Midbrain (tissue), 1 donor: ENCODE results near the gene TOGARAM2.

ENCODE experiments used
- DNase-seq: peaks from one replicate; lab custom pipeline; 2025; lab: John Stamatoyannopoulos, UW

The TOGARAM2 gene

DNA sequence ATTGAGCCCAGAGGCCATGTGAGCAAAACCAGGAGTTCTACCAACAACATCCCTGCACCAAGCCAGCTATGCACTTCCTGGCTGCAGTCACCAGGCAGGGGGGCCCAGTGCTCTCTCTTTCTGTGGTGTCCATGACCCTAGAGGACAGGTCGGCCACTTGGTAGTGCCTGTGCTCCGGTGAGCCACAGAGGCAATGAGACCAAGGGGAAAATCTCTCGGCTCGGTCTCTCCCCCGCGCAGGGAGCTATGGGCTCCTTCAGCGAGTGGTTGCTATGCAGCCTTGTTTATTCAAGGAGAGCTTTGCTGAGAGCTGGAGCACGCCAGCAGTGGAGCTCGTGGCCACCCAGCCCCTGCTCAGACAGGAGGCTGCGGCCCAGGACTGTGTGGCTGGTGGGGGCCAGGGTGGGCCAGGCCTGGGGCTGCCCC lies at the start of gene TOGARAM2:
Gene TOGARAM2 (plus strand): TSS at position 283 of the 426 bp plus-strand sequence. CDS start 13,537 bp downstream, outside the sequence.
- DNase-seq = peak; percentile 80

DNA sequence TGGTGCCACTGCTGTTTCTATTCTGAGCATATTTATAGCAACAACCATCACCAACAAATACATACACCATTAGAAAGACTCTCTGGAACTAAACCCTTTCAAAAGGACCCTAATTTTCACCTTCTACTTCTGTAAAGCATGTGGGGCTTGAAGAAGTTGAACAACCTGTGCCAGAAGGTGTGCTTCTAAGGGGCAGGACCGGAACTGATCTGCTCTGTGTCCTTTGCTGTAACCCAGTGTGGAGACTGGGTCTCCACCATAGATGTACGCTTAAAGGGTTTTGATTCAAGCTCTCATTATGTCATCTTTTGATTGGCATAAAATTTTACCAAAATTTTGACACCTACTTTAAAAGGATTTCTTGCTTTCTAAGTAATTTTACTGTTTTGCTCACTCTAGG lies 46.3 kb upstream of the TOGARAM2 start:
- DNase-seq = no peak

DNA sequence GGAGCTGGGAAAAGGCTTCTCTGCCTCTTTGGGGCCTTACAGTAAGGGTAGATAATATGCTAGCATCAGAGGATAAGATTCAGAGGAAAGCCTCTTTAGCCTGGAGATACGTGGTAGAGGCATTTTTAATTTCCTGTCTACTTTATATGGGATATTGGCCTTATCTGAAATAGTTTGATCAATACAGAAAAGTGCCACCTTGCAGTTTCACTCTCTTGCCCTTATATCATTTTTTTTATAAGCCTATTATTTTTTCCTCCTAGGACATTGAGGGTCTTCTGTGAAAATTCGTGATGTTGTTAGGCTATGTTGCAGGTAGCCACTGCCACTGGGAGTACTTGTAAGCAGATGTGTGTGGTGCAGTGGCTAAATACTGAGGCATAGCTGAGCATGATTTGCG lies 40.1 kb upstream of the TOGARAM2 start:
- DNase-seq = no peak

DNA sequence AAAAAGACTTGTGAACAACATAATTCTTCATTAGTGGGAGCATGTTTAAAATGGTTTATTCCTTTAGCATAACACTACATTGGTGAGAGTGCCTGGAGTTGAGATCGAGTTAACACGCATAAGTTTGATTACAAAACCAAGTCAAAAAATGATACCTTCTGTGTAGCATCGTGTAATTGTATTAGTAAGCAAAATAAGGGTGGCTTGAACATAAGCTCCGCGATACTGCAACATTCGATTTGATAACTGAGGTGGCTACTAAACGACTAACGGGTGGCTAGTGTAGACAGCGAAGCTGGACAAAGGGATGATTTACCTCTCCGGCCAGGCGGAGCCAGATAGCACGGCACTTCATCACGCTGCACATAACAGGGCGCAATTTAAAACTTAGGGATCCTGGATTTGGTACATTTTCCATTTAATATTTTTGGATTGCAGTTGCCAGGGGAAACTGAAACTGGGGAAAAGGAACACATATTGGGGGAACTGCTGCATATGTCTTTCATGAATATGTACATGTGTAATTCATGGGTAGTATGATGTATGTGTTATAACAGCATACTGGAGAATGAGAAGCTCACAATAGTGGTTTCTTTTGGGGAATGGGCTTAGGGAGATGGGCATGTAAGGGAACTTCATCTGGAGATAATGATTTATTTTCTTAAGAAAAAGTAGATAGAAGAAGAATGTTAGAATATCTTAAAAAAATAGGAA lies 36.4 kb upstream of the TOGARAM2 start:
- no peak for DNase-seq

DNA sequence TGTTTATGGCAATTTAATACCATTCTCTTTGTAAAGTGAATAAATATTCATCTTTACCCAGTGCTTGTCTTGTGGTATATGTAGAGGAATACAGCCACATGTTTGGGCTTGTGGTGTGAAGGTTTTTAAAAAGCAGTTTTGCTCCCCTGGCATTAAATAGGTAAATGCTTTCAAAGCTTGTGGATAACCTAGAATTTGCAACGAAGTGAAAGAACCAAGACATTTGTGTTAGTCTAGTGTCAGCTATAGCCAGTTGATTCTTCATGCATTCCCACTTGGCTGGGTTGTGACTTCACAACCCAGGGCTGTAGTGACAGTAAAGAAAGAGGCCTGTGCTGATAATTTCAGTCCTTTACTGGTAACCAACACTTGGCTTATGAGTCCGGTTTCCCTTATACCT lies 32.9 kb upstream of the TOGARAM2 start:
- no peak for DNase-seq

DNA sequence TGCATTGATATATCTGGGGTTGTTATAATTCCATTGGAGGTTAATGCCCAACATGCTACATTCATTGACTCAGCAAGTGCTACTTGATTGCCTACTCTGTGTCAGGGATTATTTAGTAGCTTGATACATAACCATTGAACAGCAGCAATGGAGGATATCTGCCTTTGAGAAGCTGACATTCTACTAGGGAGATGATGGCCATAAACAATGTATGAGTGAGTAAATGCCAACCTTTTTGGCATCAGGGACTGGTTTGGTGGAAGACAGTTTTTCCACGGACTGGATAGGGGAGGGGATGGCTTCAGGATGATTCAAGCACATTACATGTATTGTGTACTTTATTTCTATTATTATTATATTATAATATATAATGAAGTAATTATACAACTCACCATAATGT lies 31.9 kb upstream of the TOGARAM2 start:
- no peak for DNase-seq

DNA sequence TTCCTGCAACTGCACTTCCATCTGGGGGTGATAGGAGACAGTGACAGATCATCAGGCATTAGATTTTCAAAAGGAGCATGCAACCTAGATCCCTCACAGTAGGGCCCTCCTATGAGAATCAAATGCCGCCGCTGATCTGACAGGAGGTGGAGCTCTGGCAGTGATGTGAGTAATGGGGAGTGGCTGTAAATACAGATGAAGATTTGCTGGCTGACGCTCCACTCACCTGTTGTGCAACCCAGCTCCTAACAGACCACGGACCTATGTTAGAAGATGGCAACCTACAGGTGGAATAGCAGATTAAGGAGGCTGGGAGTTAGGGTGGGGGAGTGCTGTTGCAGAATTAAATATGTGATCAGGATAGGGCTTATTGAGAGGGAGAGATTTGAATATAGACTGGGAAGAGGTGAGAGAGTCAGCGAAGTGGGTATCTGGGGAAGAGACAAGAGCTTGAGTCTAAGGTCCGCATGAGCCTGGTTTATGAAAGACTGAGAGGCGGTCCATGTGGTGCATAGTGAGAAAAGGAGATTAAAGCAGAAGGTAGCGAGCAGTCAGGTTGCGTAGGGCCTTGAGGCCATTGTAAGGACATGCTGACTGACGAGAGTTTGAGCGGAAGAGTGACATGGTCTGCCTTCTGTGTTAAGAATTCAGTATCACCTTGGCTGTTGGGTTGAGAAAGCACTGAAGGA lies 31.3 kb upstream of the TOGARAM2 start:
- no peak for DNase-seq

DNA sequence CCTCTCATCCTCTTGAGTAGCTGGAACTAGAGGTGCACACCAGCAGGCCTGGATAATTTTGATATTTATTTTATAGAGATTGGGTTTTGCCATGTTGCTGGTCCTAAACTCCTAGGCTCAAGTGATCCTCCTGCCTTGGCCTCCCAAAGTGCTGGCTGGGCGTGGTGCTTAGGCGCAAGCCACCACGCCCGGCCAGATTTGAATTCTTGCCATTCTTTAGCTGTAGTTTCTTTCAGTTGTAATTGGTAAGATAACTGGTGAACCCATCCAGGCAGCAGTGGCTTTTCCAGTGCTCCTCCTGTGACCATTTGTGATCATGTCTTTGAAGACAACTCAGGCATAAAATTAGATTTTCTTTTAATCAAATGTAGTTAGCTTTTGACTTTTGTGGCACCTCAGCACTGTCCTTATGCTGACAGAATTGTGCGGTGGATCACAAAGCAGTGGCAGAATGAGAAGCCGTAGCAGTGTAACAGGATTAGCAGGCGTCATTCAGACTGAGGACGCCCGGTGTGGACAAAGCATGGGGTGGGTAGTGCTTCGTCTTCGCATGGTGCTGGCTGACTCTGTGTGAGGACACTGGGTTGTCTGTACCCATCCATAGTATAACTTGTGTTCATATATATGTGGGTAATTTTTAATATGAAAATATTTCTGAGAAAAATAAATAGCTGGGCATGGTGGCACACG lies 30.0 kb upstream of the TOGARAM2 start:
- no peak for DNase-seq

DNA sequence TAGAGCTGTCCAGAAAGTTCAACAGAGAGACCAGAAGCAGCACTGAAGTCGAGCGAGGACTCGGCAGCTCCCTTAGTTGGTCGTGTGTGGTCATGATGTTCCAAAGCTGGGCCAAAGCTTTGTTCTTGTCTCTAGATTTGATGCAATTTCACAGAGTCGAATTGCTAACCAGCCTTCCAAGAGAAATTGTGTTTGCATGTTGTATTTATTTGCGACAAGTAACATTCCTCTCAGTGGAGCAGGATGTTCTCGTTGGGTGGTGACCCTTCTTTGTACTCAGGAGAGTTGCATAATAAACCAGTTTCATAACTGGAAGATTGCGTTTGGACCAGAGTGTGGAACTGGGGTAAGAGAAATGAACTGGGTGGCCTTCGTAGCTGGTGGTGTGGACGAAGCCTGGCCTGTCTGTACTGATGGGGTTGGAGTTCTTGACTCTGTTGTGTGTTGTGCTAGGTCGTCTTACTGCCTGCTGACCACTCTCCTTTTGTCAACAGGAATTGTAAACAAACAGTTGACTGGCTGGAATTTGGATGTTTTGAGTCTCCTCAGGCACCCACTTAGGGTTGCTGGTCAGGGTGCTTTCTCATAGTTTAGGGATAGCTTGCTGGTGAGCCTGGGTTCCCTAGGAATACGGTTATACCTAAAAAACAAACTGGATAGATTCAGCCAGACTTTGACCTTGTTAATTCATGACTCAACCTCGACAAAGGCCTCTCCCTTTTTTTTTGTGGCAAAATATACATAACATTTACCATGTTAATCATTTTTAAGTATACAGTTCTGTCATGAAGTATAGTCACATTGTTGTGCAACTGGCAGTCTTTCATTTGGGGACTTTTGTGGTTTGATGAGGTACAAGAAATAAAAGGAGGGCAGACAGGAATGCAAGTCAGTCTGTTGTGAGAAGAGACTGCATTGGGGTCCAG lies 28.9 kb upstream of the TOGARAM2 start:
- no peak for DNase-seq

DNA sequence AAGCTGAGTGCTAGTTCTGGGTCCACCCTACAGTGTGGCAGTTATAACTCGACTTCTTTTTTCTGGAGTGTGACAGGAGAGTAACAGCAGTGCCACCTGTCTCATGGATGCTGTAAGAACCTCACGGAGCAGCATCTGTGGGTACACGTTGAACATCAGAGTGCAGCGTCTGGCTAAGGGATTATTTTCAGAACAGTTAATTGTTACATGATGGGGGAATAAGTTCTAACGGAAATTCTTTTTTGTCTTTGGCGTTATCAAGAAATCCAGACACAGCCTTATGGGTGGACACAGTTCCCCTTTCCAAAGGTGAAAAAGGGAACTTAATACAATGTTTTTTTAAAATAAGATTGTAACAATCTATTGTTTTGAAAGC lies 28.3 kb upstream of the TOGARAM2 start:
- DNase-seq = peak; percentile 4

DNA sequence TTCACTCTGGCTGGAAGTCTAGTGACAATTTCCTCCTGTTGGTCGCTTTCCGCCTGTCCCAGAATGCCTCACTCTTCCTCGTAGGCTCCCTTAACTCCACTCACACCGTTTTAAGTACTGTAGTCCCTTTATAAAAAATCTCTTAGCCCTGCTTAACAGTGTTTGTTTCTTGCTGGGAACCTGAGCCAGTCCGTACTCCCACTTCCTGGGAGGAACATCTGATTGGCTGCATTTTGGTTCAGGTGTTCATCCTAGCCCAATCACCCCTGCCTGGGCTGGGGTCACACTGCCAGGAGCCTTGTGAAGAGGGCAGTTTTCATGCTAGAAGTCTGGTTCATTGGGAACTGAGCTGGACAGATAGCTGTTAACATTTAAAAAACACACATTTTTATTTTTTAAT lies 25.6 kb upstream of the TOGARAM2 start:
- DNase-seq = no peak

DNA sequence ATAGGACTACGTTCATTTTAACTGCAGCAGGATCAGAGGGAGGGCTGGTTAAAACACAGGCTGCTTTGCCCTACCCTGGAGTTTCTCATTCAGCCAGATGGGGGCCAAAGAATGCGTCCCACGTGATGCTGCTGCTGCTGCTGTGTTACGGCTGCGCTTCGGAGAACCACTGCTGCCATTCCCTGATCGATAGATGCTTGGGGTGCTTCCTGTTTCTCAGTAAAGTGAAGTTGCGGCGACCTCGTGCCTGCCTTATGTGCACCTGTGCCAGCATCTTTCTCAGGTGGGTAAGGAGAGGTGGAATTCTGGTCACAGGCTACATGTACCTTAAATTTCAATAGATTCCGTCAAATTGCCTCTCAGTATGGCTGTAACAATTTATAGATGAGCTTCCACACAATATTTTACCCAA lies 24.7 kb upstream of the TOGARAM2 start:
- DNase-seq = peak; percentile 9

DNA sequence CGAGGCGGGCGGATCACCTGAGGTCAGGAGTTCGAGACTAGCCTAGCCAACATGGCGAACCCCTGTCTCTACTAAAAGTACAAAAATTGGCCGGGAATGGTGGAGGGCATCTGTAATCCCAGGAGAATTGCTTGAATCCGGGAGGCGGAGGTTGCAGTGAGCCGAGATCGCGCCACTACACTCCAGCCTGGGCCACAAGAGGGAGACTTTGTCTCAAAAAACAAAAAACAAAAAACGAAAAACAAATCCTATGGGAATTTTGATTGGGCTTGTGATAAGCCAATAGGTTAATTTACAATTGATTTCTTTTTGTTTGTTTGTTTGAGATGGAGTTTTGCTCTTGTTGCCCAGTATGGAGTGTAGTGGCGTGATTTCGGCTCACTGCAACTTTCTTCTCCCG lies 24.2 kb upstream of the TOGARAM2 start:
- DNase-seq = no peak

DNA sequence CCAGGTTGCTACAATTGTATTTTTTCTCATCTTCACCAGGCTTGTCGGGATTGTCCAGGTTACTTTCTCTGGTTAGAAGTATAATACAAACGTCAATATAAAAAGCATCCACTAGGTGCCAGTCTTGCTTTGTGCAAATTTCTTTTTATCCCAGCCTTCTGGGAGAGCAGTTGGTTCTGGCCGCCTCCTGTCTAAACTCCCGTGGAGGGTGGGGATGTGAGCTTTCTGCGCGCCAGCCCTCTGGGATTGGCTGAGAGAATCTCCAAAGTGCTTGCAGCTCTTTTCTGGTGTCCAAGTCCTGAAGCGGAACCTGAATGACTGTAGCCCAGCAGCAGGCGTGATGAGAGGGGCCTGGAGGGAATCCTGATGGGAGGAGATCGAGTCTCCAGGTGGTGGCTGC lies 22.4 kb upstream of the TOGARAM2 start:
- DNase-seq = peak; percentile 89

DNA sequence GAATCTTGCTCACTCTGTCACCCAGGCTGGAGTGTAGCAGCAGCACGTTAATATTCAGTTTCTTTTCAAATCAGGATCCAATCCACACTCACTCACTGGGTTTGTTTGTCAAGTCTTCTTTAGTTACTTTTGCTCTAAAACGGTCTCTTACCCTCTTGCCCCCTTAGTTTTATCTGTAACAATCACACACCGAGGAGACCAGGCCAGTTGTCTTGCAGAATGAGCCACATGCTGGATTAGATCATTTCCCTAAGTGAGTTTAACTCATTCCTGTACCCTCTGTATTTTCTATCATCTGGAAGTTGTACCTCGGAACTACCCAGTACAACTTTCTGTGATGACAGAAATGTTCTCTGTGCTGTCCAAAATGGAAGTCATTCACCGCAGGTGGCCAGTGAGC lies 20.7 kb upstream of the TOGARAM2 start:
- DNase-seq = no peak

DNA sequence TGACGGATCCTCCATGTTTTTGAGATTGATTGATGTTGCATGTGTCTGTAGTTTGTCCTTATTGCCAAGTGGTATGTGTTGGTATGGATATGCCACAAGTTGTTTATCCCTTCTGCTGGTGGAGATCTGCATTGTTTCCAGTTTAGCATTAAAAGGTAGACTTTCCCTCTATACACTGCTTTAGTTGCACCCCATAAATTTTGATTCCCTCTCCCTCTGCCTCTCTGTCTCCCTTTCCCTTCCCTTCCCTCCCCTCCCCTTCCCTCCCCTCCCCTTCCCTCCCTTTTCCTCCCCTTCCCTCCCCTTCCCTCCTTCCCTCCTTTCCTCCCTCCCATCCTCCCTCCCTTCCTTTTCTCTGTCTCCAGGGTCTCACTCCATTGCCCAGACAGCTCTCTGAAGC lies 18.6 kb upstream of the TOGARAM2 start:
- DNase-seq = no peak

DNA sequence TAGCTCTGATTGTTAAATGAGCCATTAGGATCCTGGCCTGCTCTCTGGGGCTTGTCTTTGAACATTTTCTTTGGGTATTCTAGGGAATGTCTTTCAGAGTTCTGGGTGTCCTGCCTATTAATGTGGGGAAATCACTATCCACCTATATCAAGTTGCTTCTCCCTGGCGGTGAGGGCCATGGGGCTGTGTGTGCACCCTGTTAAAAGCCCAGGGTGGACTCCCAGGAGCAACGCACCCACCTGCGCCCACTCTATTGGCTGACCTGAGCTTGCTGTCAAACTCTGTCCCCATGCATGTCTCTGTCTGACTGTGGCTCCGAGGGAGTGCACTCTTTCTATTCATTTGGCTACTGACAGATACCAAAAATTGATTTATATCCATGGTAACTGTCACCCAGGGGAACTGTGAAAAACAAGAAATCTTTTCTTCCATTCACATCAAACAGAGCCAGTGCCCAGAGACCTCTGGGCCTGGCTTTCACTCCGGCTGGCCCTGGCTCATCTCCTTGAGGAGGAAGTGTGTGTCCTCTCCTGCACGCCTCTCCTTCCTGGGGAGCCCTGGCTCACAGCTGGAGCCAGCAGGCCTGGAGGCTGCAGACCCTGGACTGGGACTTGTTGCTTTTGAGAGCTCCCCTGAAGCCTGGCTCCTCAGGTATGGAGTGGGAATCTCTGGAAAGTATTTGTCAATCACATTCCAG lies 10.5 kb upstream of the TOGARAM2 start:
- no peak for DNase-seq

DNA sequence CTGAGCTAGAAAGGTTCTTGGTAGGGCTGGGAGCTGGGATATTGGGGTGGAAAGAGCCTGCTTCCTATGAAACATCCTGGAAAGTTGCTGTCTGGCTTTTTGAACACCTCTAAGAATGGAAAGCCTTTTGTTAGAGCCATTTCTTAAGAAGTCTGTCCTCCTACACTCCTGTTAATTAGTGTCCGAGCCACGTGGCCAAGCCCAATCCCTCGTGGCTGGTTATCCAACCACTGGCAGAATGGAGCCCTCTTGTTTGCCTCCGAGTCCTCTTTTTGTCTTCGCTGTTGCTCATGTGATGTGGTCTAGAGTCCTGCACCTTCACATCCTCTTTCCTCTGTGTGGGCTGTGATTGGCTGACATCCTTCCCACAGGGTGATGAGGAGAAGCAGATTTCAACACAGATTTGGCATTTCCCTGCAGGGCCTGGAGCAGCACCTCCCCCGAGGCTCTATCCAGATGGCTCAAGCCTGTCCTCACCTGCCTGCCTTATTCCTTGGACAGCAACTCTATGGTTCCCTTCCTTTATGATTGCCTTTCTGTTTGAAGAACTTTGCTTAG lies 8.2 kb upstream of the TOGARAM2 start:
- DNase-seq = no peak

DNA sequence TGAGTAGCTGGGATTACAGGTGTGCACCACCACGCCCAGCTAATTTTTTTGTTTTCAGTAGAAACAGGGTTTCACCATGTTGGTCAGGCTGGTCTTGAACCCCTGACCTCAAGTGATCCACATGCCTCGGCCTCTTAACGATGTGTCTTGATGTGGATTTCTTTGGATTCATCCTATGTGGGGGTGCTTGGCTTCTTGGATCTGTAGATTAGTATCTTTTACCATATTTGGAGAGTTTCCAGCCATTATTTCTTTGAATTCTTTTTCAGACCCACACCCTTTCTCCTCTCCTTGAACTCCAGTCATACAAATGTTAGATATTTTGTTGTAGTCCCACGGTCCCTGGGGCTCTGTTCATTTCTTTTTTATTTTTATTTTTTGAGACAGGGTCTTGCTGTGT lies 6.8 kb upstream of the TOGARAM2 start:
- DNase-seq = no peak

DNA sequence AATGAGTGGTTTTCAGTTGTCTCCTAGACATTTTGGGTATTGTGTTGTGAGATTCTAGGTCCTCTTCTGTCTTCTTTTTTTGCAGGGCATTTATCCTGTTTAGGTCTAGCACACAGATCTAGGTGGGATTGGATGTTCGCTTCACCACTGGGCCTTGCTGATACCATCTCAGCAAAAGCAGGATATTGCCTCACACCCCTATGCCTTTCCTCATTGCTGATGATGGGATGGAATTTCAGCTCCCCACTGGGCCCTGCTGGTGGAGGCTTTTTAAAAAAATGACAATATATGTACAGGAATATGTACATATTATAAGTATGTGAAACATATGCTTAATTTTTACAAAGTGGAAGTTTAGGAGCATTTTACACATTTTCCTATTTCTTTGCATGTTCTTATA lies 5.4 kb upstream of the TOGARAM2 start:
- DNase-seq = no peak

DNA sequence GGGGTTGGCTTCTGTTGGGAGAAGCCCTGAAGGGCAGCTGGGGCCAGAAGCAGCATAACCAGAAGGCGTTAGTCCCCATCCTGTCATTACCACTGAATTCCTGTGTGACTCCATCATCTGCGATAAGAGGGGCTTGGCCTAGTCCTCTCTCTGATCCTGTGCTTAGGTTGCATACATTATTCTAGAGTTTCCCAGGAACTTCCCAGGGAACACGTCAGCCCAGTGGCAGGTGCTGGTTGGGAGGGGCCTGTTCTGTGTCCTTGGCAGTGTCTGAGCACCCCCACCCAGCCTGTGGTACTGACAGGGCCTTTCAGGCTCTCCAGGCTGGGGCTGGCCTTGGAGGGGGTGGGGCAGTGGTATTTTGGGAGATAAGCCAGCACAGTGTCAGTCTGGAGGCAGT lies 4.5 kb upstream of the TOGARAM2 start:
- DNase-seq = no peak
